ENCODE measurements around the gene BCAS1.

The BCAS1 gene

GRCh38 chr20:54103762-54104600 lies 33.6 kb upstream of the BCAS1 start:
- DNase-seq (ENCODE audit: insufficient read length, low spot score), result no peak
- FAIRE-seq, result no peak

DNA sequence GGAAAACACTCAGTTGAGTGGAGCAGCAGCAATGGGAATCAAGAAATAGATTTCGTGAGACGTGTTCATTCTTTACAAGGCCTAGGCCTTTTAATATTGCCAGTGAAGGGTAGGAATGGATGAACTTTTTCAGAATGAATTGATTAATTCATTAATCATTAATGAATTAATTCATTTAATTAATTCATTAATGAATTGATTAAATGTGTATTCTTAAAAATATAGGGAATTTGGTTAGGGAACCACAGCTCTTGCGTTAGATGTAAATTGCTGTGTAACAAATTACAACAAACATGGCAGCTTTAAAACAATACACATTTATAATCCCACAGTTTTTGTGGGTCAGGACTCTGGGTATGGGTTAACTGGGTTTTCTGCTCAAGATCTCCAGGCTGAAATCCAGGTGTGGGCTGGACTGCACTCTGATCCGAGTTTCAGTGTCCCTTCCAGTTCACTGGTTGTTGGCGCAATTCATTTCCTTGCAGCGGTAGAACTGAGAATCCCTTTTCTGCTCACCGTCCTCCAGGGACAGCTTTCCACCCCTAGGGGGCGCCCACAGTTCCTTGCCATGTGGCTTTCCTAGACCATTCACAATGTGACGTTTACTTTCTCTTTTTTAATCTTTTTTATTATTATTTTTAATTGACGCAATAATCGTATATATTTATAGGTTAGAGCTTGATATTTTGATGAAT lies 32.8 kb upstream of the BCAS1 start:
- FAIRE-seq (peak; percentile 40), DNase-seq (ENCODE audit: insufficient read length, low spot score) (peak; percentile 56)

DNA sequence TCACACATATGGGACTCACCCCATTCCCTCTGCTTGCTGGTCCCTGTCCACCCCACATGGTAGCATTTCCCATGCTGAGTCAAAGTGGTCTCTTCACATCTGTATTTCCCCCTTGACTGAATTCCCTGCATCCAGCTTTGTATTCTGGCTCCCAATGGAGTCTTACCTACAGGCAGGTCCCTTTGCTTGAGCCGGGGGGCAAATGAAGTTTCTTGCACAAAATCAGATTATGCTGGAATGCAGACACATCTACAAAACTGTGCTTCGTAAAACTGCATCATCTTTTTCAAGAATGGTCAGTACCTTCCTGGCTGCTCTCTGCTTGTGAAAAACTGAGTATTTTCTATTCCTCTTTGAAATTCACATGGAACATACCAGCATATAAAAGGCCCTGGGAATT lies 32.1 kb upstream of the BCAS1 start:
- DNase-seq (ENCODE audit: insufficient read length, low spot score), result no peak
- FAIRE-seq, result no peak

- no peak for DNase-seq (ENCODE audit: insufficient read length, low spot score)
- no peak for FAIRE-seq
These were observed 30.2 kb upstream of the BCAS1 start for GRCh38 chr20:54100563-54100962.

DNA sequence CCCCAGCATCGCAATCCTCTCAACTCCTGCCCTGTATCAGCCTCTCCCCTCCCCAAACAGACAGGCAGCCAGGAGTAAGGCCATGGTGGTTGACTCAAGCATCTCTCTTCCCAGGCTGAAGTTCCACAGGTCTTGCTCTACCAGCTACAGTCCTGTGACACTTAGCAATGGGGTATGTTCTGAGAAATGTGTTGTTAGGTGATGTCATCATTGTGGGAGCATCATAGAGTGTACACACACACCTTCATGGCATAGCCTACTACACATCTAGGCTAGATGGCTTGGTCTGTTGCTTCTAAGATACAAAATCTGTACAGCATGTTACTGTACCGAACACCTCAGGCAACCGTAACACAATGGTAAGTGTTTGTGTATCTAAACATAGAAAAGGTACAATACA lies 29.5 kb upstream of the BCAS1 start:
- DNase-seq (ENCODE audit: insufficient read length, low spot score) (no peak), FAIRE-seq (no peak)

GRCh38 chr20:54098047-54098446 lies 27.7 kb upstream of the BCAS1 start:
- DNase-seq (ENCODE audit: insufficient read length, low spot score) (no peak), FAIRE-seq (no peak)

- no peak for FAIRE-seq
- DNase-seq (ENCODE audit: insufficient read length, low spot score), result no peak
These were observed 26.8 kb upstream of the BCAS1 start for GRCh38 chr20:54097236-54097529.

GRCh38 chr20:54095824-54096223 lies 25.4 kb upstream of the BCAS1 start:
- FAIRE-seq (no peak), DNase-seq (ENCODE audit: insufficient read length, low spot score) (no peak)

GRCh38 chr20:54094268-54094580 lies 23.8 kb upstream of the BCAS1 start:
- DNase-seq (ENCODE audit: insufficient read length, low spot score), result no peak
- FAIRE-seq, result no peak

GRCh38 chr20:54093423-54094267 lies 23.3 kb upstream of the BCAS1 start:
- FAIRE-seq, result no peak
- DNase-seq (ENCODE audit: insufficient read length, low spot score), result no peak

DNA sequence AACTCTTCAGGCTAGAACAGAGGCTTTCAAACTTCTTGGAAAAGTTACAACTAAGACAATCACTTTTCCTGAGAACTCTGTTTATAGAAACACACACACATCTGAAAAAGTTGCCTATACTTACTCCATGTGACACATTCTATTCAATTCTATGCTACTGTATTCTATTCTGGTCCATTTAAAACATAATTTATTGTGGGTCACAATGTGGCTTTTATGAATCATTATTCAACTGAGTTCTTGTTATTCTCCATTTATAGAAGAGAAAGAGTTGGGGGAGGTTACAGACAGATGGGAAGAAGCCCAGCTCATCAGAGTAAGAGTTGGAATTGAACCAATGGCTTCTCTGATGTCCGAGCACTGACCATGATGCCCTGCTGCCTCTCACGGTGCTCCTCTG lies 21.6 kb upstream of the BCAS1 start:
- DNase-seq (ENCODE audit: insufficient read length, low spot score) (no peak), FAIRE-seq (no peak)

DNA sequence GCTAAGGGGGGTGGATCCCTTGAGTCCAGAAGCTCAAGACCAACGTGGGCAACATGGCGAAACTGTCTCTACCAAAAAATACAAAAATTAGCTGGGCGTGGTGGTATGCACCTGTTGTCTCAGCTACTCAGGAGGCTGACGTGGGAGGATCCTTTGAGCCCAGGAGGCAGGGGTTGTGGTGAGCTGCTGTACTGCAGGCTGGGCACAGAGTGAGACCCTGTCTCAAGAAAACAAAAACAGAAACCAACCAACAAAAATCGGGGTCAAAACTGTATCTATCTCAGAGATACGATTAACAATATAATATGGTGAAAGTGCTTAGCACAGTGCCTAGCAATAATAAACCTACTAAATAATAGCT lies 20.7 kb upstream of the BCAS1 start:
- no peak for DNase-seq (ENCODE audit: insufficient read length, low spot score)
- FAIRE-seq, result no peak

GRCh38 chr20:54090230-54091119 lies 20.1 kb upstream of the BCAS1 start:
- no peak for DNase-seq (ENCODE audit: insufficient read length, low spot score)
- FAIRE-seq, result no peak

- FAIRE-seq (no peak), DNase-seq (ENCODE audit: insufficient read length, low spot score) (no peak)
These were observed 18.0 kb upstream of the BCAS1 start for GRCh38 chr20:54088430-54088829.

GRCh38 chr20:54086507-54087039 lies 16.2 kb upstream of the BCAS1 start:
- no peak for FAIRE-seq
- no peak for DNase-seq (ENCODE audit: insufficient read length, low spot score)

DNA sequence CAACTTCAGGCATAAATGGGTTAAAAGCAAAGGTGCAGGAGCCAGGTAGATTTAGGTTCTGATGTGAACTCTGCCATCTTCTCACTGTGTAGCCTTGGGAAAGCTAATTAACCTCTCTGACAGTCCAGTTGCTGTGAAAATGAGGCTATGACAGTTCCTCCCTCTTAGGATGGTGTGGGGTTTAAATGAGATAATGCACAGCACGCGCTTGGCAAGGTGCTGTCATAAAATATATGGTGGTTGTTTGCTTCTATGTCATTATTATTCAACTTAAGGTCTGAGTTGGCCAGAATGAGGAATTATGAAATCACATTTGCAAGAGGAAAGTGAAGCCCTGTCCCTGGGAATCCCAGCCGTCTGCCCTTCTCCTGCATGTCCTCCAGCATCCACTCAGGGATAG lies 15.5 kb upstream of the BCAS1 start:
- DNase-seq (ENCODE audit: insufficient read length, low spot score) (no peak), FAIRE-seq (no peak)

DNA sequence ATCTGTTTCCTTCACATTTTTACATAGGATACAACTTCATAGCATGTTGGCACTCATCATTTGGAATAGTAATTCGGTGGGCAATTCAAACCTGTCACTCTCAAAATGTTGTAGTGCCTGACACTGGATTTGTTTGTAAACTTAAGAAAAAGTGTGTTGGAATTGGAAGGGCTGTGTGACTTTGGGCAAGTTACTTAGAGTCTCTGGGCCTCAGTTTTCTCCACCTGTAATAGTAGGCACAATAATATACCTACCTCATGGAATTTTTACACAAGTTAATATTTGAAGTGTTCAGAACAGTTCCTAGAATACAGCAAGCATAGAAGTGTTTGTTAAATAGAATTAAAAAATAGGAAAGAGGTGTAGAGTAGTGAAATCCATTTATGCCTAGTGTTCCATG lies 15.0 kb upstream of the BCAS1 start:
- DNase-seq (ENCODE audit: insufficient read length, low spot score) (no peak), FAIRE-seq (no peak)

DNA sequence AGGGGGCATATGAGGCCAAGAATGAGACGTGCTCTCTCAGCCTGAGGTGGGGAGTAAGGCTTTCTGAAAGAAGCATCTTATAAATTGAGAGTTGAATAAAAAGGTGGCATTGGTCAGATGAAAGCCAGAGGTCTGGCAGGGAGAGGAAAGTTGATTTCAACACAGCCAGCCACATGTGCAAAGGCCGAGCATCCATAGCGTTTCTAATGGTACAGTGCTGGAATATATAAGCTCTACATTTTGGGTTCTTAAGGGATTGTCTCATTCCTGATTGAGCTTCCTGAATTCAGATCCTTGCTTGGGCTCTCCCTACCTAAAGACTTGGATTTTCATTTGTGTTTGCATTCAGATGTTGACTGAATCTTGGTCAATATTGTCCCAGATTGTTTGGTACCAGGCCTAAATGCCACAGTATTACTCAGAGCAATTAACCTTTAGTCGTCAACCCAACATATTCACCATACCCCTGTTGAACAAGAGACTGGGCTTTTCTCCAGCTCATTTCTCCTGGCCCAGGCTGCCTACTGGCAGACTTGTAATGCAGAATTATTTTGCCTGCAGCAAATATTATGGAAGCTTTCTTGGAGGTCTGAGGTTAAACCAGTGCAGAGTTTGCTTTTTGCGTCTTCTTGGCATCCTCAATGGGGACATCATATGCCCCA lies 14.5 kb upstream of the BCAS1 start:
- DNase-seq (ENCODE audit: insufficient read length, low spot score) (no peak), FAIRE-seq (no peak)

- no peak for FAIRE-seq
- no peak for DNase-seq (ENCODE audit: insufficient read length, low spot score)
These were observed 13.8 kb upstream of the BCAS1 start for GRCh38 chr20:54084193-54084592.

DNA sequence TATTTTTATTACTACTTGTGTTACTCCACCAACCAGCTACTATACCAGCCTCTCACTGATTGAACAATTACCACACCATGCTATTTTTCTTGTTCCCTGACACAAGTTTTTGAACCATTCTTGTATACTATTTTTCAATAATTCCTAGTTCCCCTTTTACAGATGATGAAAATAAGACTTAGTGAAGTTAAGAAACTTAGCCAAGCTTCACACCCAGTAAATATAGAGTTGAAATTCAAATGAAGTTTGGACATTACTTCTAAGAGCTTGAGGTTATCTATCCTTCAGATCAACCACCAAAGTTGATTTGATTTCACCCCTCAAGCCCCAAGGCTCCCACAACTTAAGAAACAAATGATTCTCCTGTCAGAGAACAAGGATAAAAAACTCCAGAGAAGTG lies 13.1 kb upstream of the BCAS1 start:
- FAIRE-seq (peak; percentile 18), DNase-seq (ENCODE audit: insufficient read length, low spot score) (no peak)

Data from GM19239 (cell line).